Measurements from ENCODE around the gene DCP1B.

GRCh38 chr12:1904875-1905274 is 99.4 kb downstream of the DCP1B start:
- TF ChIP-seq CTCF (IDR thresholded peaks at IDR 0.05) (no peak), EZH2 (IDR thresholded peaks at IDR 0.05; ENCODE audit: borderline replicate concordance, insufficient read depth, low read depth, low read length, poor library complexity, severe bottlenecking) (no peak)
